ENCODE measurements around the gene GOLGA6L7.
"Not testable (repeated sequence)": the region's sequence is repeated elsewhere in the genome, so short reads cannot be mapped to it uniquely, and the experiment has no call there.

Gene GOLGA6L7

GRCh38 chr15:28843520-28843919 lies 4.9 kb downstream of the GOLGA6L7 start:
- not testable (repeated sequence) for H3K4me2 ChIP-seq (ENCODE audit: low read length); H3F3A ChIP-seq (ENCODE audit: control insufficient read depth, insufficient read depth); H3K27ac ChIP-seq (ENCODE audit: low read depth, low read length); H3K27me3 ChIP-seq (ENCODE audit: control insufficient read depth, low read length); H3K9me3 ChIP-seq (ENCODE audit: control insufficient read depth, insufficient read depth, low read length); H3K4me3 ChIP-seq (ENCODE audit: low read length); H3K36me3 ChIP-seq (ENCODE audit: control insufficient read depth, low read length); H3K79me2 ChIP-seq (ENCODE audit: control insufficient read depth, low read length); H3K4me1 ChIP-seq (ENCODE audit: control insufficient read depth, low read length); H4K20me1 ChIP-seq (ENCODE audit: control insufficient read depth, insufficient read depth, low read depth, low read length); H3K9me2 ChIP-seq (replicated peaks; ENCODE audit: control insufficient read depth, low read length)

GRCh38 chr15:28842210-28842609 lies 6.2 kb downstream of the GOLGA6L7 start:
- H3K9me2 ChIP-seq (replicated peaks; ENCODE audit: control insufficient read depth, low read length); H3K27ac ChIP-seq (ENCODE audit: low read depth, low read length); H3K79me2 ChIP-seq (ENCODE audit: control insufficient read depth, low read length); H4K20me1 ChIP-seq (ENCODE audit: control insufficient read depth, insufficient read depth, low read depth, low read length); H3K27me3 ChIP-seq (ENCODE audit: control insufficient read depth, low read length); H3K4me3 ChIP-seq (ENCODE audit: low read length); H3F3A ChIP-seq (ENCODE audit: control insufficient read depth, insufficient read depth); H3K9me3 ChIP-seq (ENCODE audit: control insufficient read depth, insufficient read depth, low read length); H3K36me3 ChIP-seq (ENCODE audit: control insufficient read depth, low read length); H3K4me1 ChIP-seq (ENCODE audit: control insufficient read depth, low read length); H3K4me2 ChIP-seq (ENCODE audit: low read length): not testable (repeated sequence)

GRCh38 chr15:28840285-28840684 lies 8.2 kb downstream of the GOLGA6L7 start:
- H3K27me3 ChIP-seq (ENCODE audit: control insufficient read depth, low read length); H4K20me1 ChIP-seq (ENCODE audit: control insufficient read depth, insufficient read depth, low read depth, low read length); H3K36me3 ChIP-seq (ENCODE audit: control insufficient read depth, low read length); H3K4me1 ChIP-seq (ENCODE audit: control insufficient read depth, low read length); H3K79me2 ChIP-seq (ENCODE audit: control insufficient read depth, low read length); H3K27ac ChIP-seq (ENCODE audit: low read depth, low read length); H3F3A ChIP-seq (ENCODE audit: control insufficient read depth, insufficient read depth); H3K9me3 ChIP-seq (ENCODE audit: control insufficient read depth, insufficient read depth, low read length); H3K4me2 ChIP-seq (ENCODE audit: low read length); H3K4me3 ChIP-seq (ENCODE audit: low read length); H3K9me2 ChIP-seq (replicated peaks; ENCODE audit: control insufficient read depth, low read length): not testable (repeated sequence)

- not testable (repeated sequence) for H3K27ac ChIP-seq (ENCODE audit: low read depth, low read length); H3K9me2 ChIP-seq (replicated peaks; ENCODE audit: control insufficient read depth, low read length); H3F3A ChIP-seq (ENCODE audit: control insufficient read depth, insufficient read depth); H3K4me2 ChIP-seq (ENCODE audit: low read length); H3K36me3 ChIP-seq (ENCODE audit: control insufficient read depth, low read length); H3K4me1 ChIP-seq (ENCODE audit: control insufficient read depth, low read length); H3K27me3 ChIP-seq (ENCODE audit: control insufficient read depth, low read length); H4K20me1 ChIP-seq (ENCODE audit: control insufficient read depth, insufficient read depth, low read depth, low read length); H3K79me2 ChIP-seq (ENCODE audit: control insufficient read depth, low read length); H3K4me3 ChIP-seq (ENCODE audit: low read length); H3K9me3 ChIP-seq (ENCODE audit: control insufficient read depth, insufficient read depth, low read length)
Observed at GRCh38 chr15:28834957-28835585, 13.4 kb downstream of the GOLGA6L7 start.

- H3K79me2 ChIP-seq (ENCODE audit: control insufficient read depth, low read length); H3K9me3 ChIP-seq (ENCODE audit: control insufficient read depth, insufficient read depth, low read length); H3K4me3 ChIP-seq (ENCODE audit: low read length); H3K4me1 ChIP-seq (ENCODE audit: control insufficient read depth, low read length); H3K36me3 ChIP-seq (ENCODE audit: control insufficient read depth, low read length); H3K27me3 ChIP-seq (ENCODE audit: control insufficient read depth, low read length); H3K9me2 ChIP-seq (replicated peaks; ENCODE audit: control insufficient read depth, low read length); H3F3A ChIP-seq (ENCODE audit: control insufficient read depth, insufficient read depth); H3K27ac ChIP-seq (ENCODE audit: low read depth, low read length); H3K4me2 ChIP-seq (ENCODE audit: low read length); H4K20me1 ChIP-seq (ENCODE audit: control insufficient read depth, insufficient read depth, low read depth, low read length): not testable (repeated sequence)
Observed at GRCh38 chr15:28831897-28832587, 16.4 kb downstream of the GOLGA6L7 start.

GRCh38 chr15:28821420-28821819 lies 27.0 kb downstream of the GOLGA6L7 start:
- not testable (repeated sequence) for H3K27ac ChIP-seq (ENCODE audit: low read depth, low read length); H3K9me2 ChIP-seq (replicated peaks; ENCODE audit: control insufficient read depth, low read length); H3K9me3 ChIP-seq (ENCODE audit: control insufficient read depth, insufficient read depth, low read length); H3K4me2 ChIP-seq (ENCODE audit: low read length); H4K20me1 ChIP-seq (ENCODE audit: control insufficient read depth, insufficient read depth, low read depth, low read length); H3K36me3 ChIP-seq (ENCODE audit: control insufficient read depth, low read length); H3K27me3 ChIP-seq (ENCODE audit: control insufficient read depth, low read length); H3K4me3 ChIP-seq (ENCODE audit: low read length); H3K4me1 ChIP-seq (ENCODE audit: control insufficient read depth, low read length); H3F3A ChIP-seq (ENCODE audit: control insufficient read depth, insufficient read depth); H3K79me2 ChIP-seq (ENCODE audit: control insufficient read depth, low read length)

- H3K27ac ChIP-seq (ENCODE audit: low read depth, low read length); H3K27me3 ChIP-seq (ENCODE audit: control insufficient read depth, low read length); H4K20me1 ChIP-seq (ENCODE audit: control insufficient read depth, insufficient read depth, low read depth, low read length); H3K4me2 ChIP-seq (ENCODE audit: low read length); H3K4me3 ChIP-seq (ENCODE audit: low read length); H3K36me3 ChIP-seq (ENCODE audit: control insufficient read depth, low read length); H3F3A ChIP-seq (ENCODE audit: control insufficient read depth, insufficient read depth); H3K4me1 ChIP-seq (ENCODE audit: control insufficient read depth, low read length); H3K9me2 ChIP-seq (replicated peaks; ENCODE audit: control insufficient read depth, low read length); H3K9me3 ChIP-seq (ENCODE audit: control insufficient read depth, insufficient read depth, low read length); H3K79me2 ChIP-seq (ENCODE audit: control insufficient read depth, low read length): not testable (repeated sequence)
Observed at GRCh38 chr15:28819930-28820295, 28.5 kb downstream of the GOLGA6L7 start.

- H3K4me1 ChIP-seq (ENCODE audit: control insufficient read depth, low read length); H4K20me1 ChIP-seq (ENCODE audit: control insufficient read depth, insufficient read depth, low read depth, low read length); H3K36me3 ChIP-seq (ENCODE audit: control insufficient read depth, low read length); H3K27me3 ChIP-seq (ENCODE audit: control insufficient read depth, low read length); H3K9me2 ChIP-seq (replicated peaks; ENCODE audit: control insufficient read depth, low read length); H3F3A ChIP-seq (ENCODE audit: control insufficient read depth, insufficient read depth); H3K4me2 ChIP-seq (ENCODE audit: low read length); H3K27ac ChIP-seq (ENCODE audit: low read depth, low read length); H3K9me3 ChIP-seq (ENCODE audit: control insufficient read depth, insufficient read depth, low read length); H3K4me3 ChIP-seq (ENCODE audit: low read length); H3K79me2 ChIP-seq (ENCODE audit: control insufficient read depth, low read length): not testable (repeated sequence)
Observed at GRCh38 chr15:28819019-28819929, 29.2 kb downstream of the GOLGA6L7 start.

Measured in DOHH2 (cell line).